Loucy (cell line): Measurements from ENCODE around the gene PARM1.

Source experiments
- H2AFZ ChIP-seq: fragments of 200-600 bp; sonication (generic); 2 replicates; pipeline ENCODE4 v1.6.0; 2016; ENCODE audit warnings: antibody characterized with exemption, mild to moderate bottlenecking, low read length, moderate library complexity
- H3F3A ChIP-seq: fragments of 200-600 bp; 2 replicates; pipeline ENCODE4 v1.6.0; 2016; ENCODE audit warnings: antibody characterized with exemption, low read depth, mild to moderate bottlenecking
- H3K27me3 ChIP-seq: fragments of 200-600 bp; sonication (generic); 2 replicates; pipeline ENCODE4 v1.6.1; 2014; ENCODE audit warnings: low read length, mild to moderate bottlenecking; ENCODE audit not compliant: insufficient read depth, poor library complexity, severe bottlenecking
- H3K36me3 ChIP-seq: fragments of 200-600 bp; sonication (generic); 2 replicates; pipeline ENCODE4 v1.6.1; 2016; ENCODE audit warnings: low read length; ENCODE audit not compliant: insufficient read depth
- H3K4me1 ChIP-seq: fragments of 200-600 bp; sonication (generic); 2 replicates; pipeline ENCODE4 v1.5.1; 2014; ENCODE audit warnings: low read length, mild to moderate bottlenecking; ENCODE audit not compliant: insufficient read depth, poor library complexity, severe bottlenecking
- H3K4me2 ChIP-seq: fragments of 200-600 bp; sonication (generic); 2 replicates; pipeline ENCODE4 v1.6.0; 2014; ENCODE audit warnings: antibody characterized with exemption, low read length, low read depth, mild to moderate bottlenecking; ENCODE audit not compliant: poor library complexity, severe bottlenecking
- H3K4me3 ChIP-seq: fragments of 200-600 bp; sonication (generic); 2 replicates; pipeline ENCODE4 v1.5.1; 2014; ENCODE audit warnings: low read length, mild to moderate bottlenecking, mixed read lengths; ENCODE audit not compliant: poor library complexity, severe bottlenecking
- H3K79me2 ChIP-seq: fragments of 200-600 bp; sonication (generic); 2 replicates; pipeline ENCODE4 v1.6.1; 2014; ENCODE audit warnings: low read length; ENCODE audit not compliant: insufficient read depth
- H3K9ac ChIP-seq: fragments of 200-600 bp; sonication (generic); 2 replicates; pipeline ENCODE4 v1.6.0; 2014; ENCODE audit warnings: mild to moderate bottlenecking, low read depth, low read length, moderate library complexity; ENCODE audit not compliant: poor library complexity, severe bottlenecking
- H3K9me2 ChIP-seq: fragments of 200-600 bp; sonication (generic); replicated peaks from 2 replicates; pipeline ENCODE4 v1.6.1; 2016; ENCODE audit warnings: low read depth, low read length, mixed read lengths
- H3K9me3 ChIP-seq: fragments of 200-600 bp; sonication (generic); 2 replicates; pipeline ENCODE4 v1.6.1; 2014; ENCODE audit warnings: mild to moderate bottlenecking, antibody characterized with exemption, low read length, low read depth; ENCODE audit not compliant: insufficient read depth
- H4K20me1 ChIP-seq: fragments of 200-600 bp; sonication (generic); 2 replicates; pipeline ENCODE4 v1.6.0; 2014; ENCODE audit warnings: antibody characterized with exemption, low read length, mild to moderate bottlenecking; ENCODE audit not compliant: insufficient read depth, poor library complexity, severe bottlenecking
- CTCF ChIP-seq: fragments of 200-600 bp; sonication (generic); conservative IDR thresholded peaks from 2 replicates; pipeline ENCODE4 v1.5.1; 2014; ENCODE audit warnings: mild to moderate bottlenecking, antibody characterized with exemption, low read length
- EZH2phosphoT487 ChIP-seq: fragments of 200-600 bp; IDR thresholded peaks from 2 replicates; pipeline ENCODE4 v1.6.1; 2018; ENCODE audit warnings: antibody characterized with exemption, mild to moderate bottlenecking, moderate library complexity, borderline replicate concordance

PARM1 gene

GRCh38 chr4:75005727-75006126 is 72.8 kb downstream of the PARM1 start:
- Histone ChIP-seq H3K4me1 (no peaks in the 10 kb centered on the region), H3K9me3 (0 out of 2 replicates have a peak, but pooled peaks cover 3% of the 10 kb centered on the region), H3K4me3 (no peak overlapping the region), H4K20me1 (no peaks in the 10 kb centered on the region), H3K9me2 (no peaks in the 10 kb centered on the region), H3K9ac (no peak overlapping the region), H3K27me3 (no peaks in the 10 kb centered on the region), H3K4me2 (no peak overlapping the region), H3F3A (no peaks in the 10 kb centered on the region), H3K79me2 (no peaks in the 10 kb centered on the region), H2AFZ (no peak overlapping the region), H3K36me3 (no peaks in the 10 kb centered on the region)
- TF ChIP-seq EZH2phosphoT487 (no peak), CTCF (no peak)

GRCh38 chr4:75007891-75008290 is 75.0 kb downstream of the PARM1 start:
- H4K20me1 ChIP-seq = no peaks in the 10 kb centered on the region

GRCh38 chr4:75009138-75009537 is 76.2 kb downstream of the PARM1 start:
- Histone ChIP-seq H3K4me2 (no peak overlapping the region), H4K20me1 (no peaks in the 10 kb centered on the region), H3K9me2 (no peaks in the 10 kb centered on the region), H2AFZ (no peak overlapping the region), H3K79me2 (no peaks in the 10 kb centered on the region), H3K4me3 (no peak overlapping the region), H3K9me3 (0 out of 2 replicates have a peak, but pooled peaks cover 3% of the 10 kb centered on the region), H3K27me3 (no peaks in the 10 kb centered on the region), H3F3A (no peaks in the 10 kb centered on the region), H3K4me1 (no peaks in the 10 kb centered on the region), H3K9ac (no peak overlapping the region), H3K36me3 (no peaks in the 10 kb centered on the region)
- TF ChIP-seq EZH2phosphoT487 (no peak), CTCF (no peak)

More at GRCh38 chr4:75007891-75008290, 75.0 kb downstream of the PARM1 start:
- 0 out of 2 replicates have a peak, but pooled peaks cover 3% of the 10 kb centered on the region for H3K9me3 ChIP-seq
- H3K36me3 ChIP-seq = no peaks in the 10 kb centered on the region
- H3K9me2 ChIP-seq = no peaks in the 10 kb centered on the region
- TF ChIP-seq EZH2phosphoT487 (no peak), CTCF (no peak)
- no peak overlapping the region for H2AFZ ChIP-seq
- no peaks in the 10 kb centered on the region for H3K4me1 ChIP-seq
- no peaks in the 10 kb centered on the region for H3K27me3 ChIP-seq
- no peak overlapping the region for H3K4me3 ChIP-seq
- H3K4me2 ChIP-seq = no peak overlapping the region
- H3K79me2 ChIP-seq = no peaks in the 10 kb centered on the region
- no peaks in the 10 kb centered on the region for H3F3A ChIP-seq
- no peak overlapping the region for H3K9ac ChIP-seq
